GM18511 (cell line): ENCODE measurements around the gene KTN1.

Experiments
- ATAC-seq: cut with Tn5 transposase; IDR thresholded peaks from one replicate; pipeline ENCODE4 v1.9.1; 2021; ENCODE audit warnings: mild to moderate bottlenecking, moderate library complexity; ENCODE audit not compliant: unreplicated experiment

Gene KTN1

DNA sequence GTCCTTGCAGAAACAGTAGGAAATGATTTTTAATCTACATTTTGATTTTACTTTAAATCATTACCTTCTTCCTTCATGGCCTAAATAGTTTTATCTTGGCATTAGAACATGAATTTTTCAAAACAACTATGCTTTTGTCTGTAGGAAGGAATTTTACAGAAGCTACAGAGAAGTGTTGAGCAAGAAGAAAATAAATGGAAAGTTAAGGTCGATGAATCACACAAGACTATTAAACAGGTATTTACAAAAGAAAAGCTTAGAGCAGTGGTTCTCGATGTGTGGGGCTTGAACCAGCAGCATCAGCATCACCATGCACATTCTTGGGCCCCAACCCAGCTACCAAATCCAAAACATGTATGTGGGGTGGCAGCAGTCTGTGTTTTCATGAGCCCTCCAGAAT is 91.6 kb downstream of the KTN1 start:
- ATAC-seq = no peak

DNA sequence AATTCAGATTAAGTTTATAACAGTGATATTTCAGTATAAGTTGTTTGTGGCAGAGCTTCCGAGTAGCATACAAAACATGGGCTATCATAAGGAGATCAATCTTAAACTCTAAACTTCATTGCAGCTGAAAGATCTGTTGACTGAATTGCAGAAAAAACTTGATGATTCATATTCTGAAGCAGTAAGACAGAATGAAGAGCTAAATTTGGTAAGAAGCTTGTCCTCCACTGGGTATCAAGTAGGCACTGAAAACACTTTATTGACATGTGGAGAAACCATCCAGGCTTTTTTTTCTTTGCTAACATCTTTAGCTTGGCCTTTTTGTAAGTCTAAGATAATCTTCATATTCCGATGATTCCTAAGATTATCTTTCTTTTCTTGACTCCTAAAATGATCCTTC is 93.0 kb downstream of the KTN1 start:
- ATAC-seq = no peak

DNA sequence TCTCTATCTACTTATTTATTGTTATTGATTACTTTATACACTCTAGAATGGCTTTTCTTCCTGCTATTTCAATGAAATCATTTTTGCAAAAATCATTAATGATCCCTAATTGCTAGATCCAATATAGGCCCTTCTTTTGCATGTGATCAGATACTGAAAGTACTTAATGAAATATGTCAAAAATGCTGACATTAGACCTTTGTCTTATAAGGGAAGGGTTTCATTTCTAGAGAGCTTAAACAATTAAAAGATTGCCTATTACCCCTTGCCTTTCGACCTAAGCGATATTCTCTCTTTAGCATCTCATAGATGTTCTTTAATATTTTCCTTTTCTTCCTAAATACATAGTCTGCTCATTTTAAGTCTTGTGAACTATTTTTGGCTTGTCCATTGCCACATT is 101.1 kb downstream of the KTN1 start:
- ATAC-seq = no peak

DNA sequence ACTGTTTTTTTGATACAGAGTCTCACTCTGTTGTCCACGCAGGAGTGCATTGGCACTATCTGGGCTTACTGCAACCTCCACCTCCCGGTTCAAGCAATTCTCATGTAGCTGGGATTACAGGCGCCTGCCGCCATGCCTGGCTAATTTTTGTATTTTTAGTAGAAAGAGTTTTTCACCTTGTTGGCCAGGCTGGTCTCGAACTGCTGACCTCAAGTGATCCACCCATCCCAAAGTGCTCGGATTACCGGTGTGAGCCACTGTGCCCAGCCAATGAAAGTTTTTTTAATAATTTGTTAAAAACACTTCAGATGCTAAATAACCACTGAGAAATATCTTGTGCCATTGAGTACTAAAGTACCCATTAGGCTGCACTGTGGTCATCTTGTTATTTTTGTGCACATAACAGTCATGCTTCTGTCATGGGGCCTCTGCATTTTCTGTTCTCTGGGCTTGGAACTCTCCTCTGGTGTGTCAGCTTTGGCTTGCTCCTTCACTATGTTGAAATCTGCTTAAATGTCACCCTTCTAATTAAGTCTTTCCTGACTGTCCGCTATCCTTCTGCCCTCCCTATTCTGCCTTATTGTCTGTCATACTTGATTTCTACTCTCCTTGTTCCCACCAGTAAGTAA is 105.1 kb downstream of the KTN1 start:
- no peak for ATAC-seq

DNA sequence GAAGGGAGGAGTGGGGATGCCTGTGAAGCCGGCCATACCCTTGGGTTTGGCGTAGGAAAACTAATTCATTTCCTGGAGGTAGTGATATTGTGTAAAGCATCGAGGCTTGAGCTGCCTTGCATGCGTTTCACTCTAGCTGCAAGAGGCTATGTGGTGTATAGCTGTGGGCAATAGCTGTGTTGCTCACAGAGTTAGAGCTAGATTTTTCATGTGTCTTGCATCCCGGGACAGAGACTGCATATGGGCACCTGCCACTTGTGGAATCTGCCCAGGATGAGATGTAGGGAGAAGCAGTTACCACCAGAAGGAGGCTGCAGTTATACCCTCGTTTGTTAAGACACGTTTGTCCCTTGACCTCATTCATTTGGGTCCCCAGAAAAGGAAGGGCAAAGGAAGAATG is 106.7 kb downstream of the KTN1 start:
- ATAC-seq = no peak

DNA sequence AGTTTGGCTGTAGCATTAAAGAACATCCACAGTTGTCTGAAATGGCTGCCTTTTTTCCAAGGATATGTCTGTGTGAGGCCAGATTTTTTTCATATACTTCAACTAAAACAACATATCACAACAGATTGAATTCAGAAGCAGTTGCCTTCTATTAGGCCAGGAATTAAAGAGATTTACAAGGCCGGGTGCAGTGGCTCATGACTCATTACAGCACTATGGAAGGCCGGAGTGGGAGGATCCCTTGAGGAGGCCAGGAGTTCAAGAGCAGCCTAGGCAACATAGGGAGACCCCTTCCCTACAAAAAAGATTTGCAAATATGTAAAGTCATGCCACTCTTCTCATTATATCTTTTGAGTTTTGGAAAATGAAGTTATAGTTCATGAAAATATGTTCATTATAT is 108.6 kb downstream of the KTN1 start:
- ATAC-seq = no peak

DNA sequence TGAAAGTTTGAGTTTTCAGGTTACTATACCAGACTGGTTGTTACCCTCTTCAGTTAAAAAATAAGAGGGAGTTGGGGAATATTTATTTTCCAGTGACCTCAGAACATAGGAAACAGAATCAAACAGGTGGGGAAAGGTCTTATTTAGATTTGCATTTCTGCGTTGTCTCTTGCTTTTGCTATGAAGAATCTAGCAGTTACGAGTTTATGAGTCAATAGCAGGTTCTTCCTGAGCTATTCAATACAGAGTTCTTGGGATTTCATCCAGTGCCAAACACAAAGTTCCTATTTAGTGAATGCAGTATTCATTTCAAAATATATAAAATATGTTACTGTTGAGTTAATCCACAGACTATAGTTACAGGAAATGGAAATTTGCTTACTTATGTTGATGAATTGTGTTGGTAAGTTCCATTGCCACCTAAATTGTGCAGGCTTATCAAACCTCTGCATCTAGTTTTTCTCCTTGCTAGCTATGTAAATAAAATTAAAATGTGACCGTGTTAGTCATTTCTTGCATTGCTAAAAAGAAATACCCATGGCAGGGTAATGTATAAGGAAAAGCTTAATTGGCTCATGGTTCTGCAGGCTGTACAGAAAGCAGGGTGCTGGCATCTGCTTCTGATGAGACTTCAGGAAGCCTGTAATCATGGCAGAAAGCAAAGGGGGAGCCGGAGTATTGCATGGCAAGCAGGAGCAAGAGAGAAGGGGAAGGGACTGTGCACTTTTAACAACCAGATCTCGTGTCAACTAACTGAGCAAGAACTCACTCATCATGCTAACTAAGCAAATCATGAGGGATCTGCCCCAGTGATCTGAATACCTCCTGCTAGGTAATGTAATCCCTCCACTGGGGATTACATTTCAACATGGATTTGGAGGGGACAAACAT is 110.2 kb downstream of the KTN1 start:
- ATAC-seq = no peak

DNA sequence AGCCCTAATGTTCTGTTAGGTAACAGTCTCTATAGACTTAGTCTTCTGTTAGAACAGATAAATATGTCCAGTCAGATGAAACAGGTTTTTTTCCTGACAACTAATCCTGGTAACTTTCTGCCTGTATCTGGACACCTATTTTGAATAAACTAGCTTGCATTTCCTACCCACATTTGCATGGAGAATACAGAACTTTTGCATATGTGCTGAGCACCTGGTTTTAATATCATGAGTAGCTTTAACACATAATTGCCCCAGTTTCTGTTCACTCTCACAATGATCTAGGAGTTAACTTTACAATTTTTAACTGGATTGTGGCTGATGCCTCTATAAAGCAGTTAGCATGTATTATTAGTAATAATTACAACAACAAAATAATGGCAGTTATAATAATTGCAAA is 111.7 kb downstream of the KTN1 start:
- ATAC-seq = no peak

DNA sequence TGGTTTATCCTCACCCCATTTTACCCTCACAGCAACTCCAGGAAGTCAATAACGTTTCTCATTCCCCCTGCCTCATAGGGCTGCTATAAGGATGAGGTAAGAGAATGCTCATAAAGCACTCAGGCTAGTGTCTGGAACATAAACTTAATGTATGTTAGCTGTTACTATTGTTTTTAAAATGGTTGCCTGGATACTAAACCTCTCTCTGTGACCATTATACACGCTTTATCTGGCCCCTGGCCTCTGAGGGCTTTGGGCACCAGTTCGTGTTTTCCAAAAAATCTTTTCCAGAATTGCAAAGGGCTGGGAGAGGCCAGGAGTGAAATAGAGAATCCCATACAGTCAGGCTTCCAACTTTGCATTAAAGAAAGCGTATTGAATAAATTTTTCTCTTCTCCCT is 113.9 kb downstream of the KTN1 start:
- no peak for ATAC-seq

DNA sequence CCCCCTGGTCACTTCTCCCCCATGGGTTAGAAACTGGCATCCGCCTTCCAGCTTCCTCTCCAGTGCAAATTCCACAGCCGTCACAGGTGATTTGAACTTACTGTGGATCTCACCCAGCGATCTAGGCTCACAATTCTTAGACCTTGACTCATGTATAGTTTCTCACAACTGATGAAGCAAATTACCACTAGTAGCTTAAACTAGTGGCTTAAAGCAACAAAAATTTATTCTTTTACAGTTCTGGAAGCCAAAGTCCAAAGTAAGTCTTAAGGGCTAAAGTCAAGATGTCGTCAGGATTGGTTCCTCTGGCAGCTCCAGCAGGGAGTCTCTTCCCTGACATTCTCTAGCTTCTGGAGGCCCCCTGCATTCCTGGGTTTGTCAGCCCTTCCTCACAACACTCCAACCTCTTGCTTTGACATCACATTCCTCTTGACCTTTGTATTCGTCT is 117.4 kb downstream of the KTN1 start:
- ATAC-seq = no peak

DNA sequence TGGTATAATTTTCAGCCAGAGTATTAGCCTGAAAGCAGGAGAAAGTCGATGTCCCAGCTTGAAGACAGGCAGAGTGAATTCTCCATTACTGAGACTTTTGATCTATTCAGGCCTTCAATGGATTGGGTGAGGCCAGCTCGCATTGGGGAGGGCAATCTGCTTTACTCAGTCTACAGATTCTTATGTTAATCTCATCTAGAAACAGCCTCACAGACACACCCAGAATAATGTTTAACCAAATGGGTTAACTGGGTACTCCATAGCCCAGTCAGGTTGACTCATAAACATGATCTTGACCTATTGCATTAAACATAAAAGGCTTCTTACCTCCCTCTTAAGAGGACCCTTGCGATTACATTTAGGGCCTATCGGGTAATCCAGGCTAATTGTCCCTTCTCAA is 118.0 kb downstream of the KTN1 start:
- no peak for ATAC-seq

DNA sequence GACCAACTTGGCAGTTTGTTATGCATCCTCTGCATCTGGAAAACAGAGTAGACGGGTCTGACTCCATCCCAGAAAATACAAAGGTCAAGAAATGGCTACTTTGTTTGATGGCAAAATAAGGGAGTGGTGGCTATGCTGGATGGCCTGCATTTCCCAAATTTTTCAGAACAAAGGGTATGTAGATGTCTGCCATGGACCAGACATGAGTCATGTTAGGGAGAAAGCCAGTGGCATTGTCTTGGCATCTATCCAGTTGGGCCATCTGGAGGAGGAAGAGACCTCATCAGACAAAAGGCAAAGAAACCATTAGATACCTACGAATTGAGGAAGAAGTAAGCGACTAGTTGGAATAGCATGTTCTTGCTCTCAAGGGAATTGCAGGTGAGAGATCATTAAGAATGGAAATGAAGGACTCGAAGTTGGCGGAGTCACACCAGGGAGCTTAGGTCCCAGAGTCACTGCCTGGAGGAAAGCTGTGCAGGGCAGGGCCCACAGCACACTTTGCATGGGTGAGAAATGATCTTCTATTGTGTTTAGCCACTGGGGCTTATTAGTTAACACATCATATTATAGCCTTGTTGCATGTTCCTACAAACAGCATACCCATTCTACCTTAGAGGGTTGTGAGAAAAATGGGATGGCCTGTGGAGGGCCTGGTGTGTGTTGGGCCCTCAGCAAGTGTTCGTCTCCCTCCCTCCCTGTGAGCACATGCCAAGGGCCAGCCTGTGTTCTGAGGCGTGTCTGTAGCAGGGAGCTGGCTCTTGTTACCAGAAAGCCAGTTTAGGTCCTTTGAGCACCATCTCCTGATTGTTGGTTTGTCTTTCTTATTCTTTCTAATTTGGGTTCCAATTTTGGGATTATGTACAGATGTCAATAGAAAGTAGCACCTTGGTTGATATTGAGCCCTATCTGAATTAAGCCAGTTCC is 119.4 kb downstream of the KTN1 start:
- ATAC-seq = no peak

DNA sequence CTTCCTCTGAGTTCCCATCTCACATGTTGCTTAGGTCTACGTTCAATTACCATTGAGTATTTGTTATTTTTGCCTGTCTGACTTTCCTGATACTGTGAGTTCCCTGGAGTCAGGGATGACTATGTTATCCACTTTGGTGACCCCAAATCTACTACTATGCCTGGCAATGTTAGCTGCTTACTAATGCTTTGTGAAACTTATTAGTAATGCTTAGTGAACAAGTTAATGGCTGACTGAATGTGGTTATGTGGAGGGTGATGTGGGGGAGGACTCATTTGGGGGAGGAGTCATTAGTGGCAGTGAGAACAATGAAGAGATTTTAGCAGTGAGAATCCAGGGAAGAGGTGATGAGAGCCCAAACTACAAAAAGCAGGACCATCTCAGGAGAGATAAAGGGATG is 121.6 kb downstream of the KTN1 start:
- peak; percentile 99 for ATAC-seq

DNA sequence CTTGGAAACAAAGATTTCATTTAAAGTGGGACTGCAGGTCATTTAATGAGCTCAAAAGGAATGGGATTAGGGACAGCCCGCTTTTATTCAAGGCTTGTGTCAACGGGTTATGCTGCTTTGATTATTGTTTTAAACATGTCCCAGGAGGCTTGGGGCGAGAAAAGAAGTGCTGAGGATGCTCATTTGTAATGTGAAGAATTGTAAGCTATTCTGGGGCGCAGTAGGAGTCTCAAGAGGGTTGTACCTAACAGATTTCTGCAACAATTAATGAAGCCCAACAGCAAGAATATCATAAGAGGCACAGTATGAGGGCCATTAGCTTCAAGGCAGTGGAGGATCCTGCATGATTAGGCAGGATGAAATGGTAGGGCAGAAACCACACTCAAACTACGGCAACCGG is 122.5 kb downstream of the KTN1 start:
- ATAC-seq = no peak

DNA sequence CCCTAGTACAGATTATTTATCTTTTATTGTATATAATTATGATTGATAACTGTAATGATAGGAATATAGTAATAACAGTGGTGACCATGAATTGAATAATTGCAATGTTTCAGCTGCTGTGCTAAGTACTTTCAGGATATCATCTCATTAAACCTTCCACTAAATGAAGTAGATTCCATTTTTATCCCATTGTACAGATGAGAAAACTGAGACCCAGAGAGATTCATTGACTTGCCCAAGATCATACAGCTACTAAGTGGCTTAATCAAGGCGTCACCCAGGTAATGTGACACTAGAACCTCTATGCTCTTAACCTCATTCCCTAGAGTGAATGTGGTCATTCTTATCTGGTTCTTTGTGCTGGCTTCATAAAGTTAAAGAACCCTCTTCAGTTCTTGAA is 124.6 kb downstream of the KTN1 start:
- ATAC-seq = no peak

DNA sequence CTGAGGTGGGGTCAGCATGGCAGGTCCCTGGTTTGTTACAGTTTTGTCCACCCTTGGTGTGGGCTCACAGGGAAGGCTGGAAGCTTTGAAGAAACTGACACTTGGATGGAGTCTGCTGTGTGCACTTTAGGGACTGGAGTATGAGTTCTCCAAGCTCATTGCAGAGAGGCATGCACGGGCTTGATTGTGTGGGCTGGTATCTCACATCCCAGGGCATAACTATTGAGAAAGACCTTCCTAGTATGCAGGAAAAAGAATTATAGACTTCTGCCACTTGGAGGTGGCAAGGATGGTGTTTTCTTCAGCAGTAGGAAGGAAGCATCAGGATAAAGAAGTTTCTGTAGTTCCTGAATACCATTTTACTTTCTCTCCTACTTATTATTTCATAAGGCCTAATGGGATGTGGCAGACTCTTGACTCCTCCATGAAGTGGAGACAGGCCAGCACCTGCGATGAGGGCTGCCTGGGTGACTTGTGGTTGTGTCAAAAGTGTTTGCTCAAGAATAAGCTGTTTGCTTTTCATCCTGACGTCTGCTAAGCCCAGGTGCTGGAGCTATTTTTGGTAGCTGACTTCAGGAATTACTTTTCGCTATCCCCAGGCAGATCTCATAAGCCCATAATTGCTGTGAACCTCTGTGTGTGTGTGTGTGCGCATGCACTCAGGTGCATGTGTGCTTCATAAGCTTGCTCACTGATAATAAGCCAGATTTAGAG is 125.8 kb downstream of the KTN1 start:
- ATAC-seq = no peak

DNA sequence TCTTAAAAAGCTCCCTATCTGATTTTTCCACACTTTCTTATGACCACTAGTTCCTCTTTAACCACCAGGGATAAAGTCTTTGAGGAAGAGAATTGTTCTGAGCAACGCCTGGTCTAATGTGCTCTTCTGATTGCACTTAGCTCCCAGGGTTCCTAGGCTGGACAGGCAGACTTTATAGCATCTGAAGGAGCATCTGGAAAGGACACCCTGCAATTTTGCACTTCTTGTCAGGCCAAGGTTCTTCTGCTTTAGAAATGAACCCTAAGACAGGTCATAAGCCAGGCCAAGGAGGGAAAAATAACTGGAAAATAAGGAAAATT is 126.3 kb downstream of the KTN1 start:
- ATAC-seq = no peak

DNA sequence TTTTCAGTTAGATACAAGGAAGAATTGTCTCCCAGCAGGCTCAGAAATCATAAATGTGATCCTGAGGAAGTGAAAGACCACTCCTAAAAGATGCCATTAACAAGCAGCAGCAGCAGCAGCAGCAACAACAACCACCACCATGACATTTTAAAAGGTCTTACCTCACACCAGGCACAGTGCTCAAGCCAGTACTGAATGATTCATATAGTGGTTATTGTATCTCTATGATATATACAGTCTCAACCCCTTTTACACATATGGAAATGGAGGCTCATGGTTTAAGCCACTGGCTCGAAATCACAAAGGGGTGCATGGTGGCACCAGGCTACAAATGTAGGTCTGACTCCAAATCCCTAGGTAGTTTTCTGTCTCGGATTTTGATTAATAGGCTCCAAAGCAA is 126.9 kb downstream of the KTN1 start:
- ATAC-seq = no peak

DNA sequence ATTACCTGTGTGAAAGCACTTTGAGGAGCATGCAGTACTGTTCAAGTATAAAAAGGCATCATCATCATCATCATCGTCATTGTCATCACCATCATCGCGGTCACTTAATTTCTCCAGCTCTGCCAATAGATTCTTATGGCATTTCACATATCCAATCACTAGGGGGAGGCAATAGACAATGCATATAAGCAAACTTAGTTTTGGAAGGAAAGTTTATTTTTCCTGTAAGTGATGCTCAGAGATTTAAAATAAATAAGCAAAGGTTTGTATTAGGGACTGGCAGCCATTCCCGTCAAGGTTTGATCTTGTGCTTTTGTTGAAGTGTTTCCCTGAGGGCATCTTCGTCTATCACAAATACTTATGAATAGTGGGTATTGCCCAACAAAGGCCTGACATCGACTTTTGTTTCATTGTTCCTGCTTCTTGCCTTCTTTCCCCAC is 127.4 kb downstream of the KTN1 start:
- no peak for ATAC-seq

DNA sequence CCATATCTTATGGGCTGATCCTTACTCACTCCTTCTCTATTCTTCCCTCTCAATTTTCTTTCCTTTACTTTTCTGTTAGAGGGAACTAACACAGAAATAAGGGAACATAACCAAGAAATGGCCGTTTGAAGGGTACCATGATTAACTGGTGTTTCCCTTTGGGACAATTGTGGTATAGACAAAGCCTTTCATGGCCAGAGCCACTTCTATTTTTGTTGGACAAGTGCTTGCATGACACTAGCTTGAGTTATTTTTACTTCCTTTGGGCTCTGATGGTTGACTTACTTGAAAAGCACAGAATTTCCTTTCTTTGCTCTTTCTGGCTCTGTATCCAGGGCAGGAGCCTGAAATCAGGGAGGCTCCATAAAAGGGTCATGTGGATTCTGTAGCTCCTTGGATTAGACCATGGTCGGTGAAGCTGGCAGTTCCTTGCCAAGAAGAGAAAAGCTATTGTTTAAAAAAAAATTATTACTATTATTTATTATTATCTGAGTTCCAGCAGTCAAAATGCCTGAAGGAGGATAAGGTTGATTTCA is 130.6 kb downstream of the KTN1 start:
- no peak for ATAC-seq
